Neuronal stem cell (in vitro differentiated cells): ENCODE data around the gene SHFL.
A peak's percentile ranks its signal among the peaks of the same experiment; 100 is the strongest.

ENCODE experiments used
- DNase-seq: peaks from one replicate; pipeline ENCODE4 v3.0.0-alpha.2; 2013; ENCODE audit warnings: low spot score
- H2AFZ ChIP-seq: one replicate; pipeline ENCODE4 v1.6.1; 2013; ENCODE audit warnings: mild to moderate bottlenecking, low read length, inconsistent platforms
- H2AK5ac ChIP-seq: 2 replicates; pipeline ENCODE4 v1.6.1; 2013; ENCODE audit warnings: low read depth, mild to moderate bottlenecking, inconsistent platforms, low read length, moderate library complexity, mixed read lengths
- H2BK120ac ChIP-seq: 2 replicates; pipeline ENCODE4 v1.6.1; 2013; ENCODE audit warnings: low read depth, mild to moderate bottlenecking, inconsistent platforms, low read length, moderate library complexity, mixed read lengths
- H2BK12ac ChIP-seq: one replicate; pipeline ENCODE4 v1.6.1; 2013; ENCODE audit warnings: low read length, inconsistent platforms
- H2BK15ac ChIP-seq: 2 replicates; pipeline ENCODE4 v1.6.1; 2013; ENCODE audit warnings: mild to moderate bottlenecking, low read length, inconsistent platforms, mixed read lengths
- H2BK5ac ChIP-seq: one replicate; pipeline ENCODE4 v1.6.1; 2013; ENCODE audit warnings: inconsistent platforms, mild to moderate bottlenecking, low read length, moderate library complexity
- H3K14ac ChIP-seq: one replicate; pipeline ENCODE4 v1.6.1; 2013; ENCODE audit warnings: low read length, inconsistent platforms
- H3K18ac ChIP-seq: 2 replicates; pipeline ENCODE4 v1.6.1; 2013; ENCODE audit warnings: low read length, inconsistent platforms
- H3K23ac ChIP-seq: 2 replicates; pipeline ENCODE4 v1.6.1; 2013; ENCODE audit warnings: low read depth, mild to moderate bottlenecking, mixed read lengths, low read length, inconsistent platforms; ENCODE audit not compliant: poor library complexity
- H3K27ac ChIP-seq: replicated peaks from 3 replicates; pipeline ENCODE4 v1.5.1; 2013; ENCODE audit warnings: low read length, inconsistent platforms
- H3K27me3 ChIP-seq, 3 experiments: 2 replicates each; pipeline ENCODE4 v1.6.1; 2013; ENCODE audit warnings: low read length in 3 of 3, mild to moderate bottlenecking in 2 of 3, inconsistent platforms in 1 of 3, low read depth in 1 of 3, mixed read lengths in 1 of 3, moderate library complexity in 1 of 3; ENCODE audit not compliant: control insufficient read depth in 3 of 3, insufficient read depth in 3 of 3
- H3K36me3 ChIP-seq, 2 donors: replicated peaks in 1 of 2; 2 replicates each; pipeline ENCODE4 v1.6.1; 2013; ENCODE audit warnings: low read length in 2 of 2; ENCODE audit not compliant: control insufficient read depth in 2 of 2, insufficient read depth in 2 of 2
- H3K4ac ChIP-seq: 2 replicates; pipeline ENCODE4 v1.6.1; 2013; ENCODE audit warnings: inconsistent platforms, mild to moderate bottlenecking, low read length, moderate library complexity
- H3K4me1 ChIP-seq, 2 donors: 1 replicate in 1 of 2; 2 replicates in 1 of 2; pipeline ENCODE4 v1.6.1; 2013; ENCODE audit warnings: low read length in 2 of 2, low read depth in 1 of 2; ENCODE audit not compliant: control insufficient read depth in 2 of 2, insufficient read depth in 1 of 2
- H3K4me2 ChIP-seq: one replicate; pipeline ENCODE4 v1.6.1; 2013; ENCODE audit warnings: mild to moderate bottlenecking, low read length, inconsistent platforms; ENCODE audit not compliant: insufficient read depth, poor library complexity, severe bottlenecking
- H3K4me3 ChIP-seq, 2 donors: 2 replicates each; pipeline ENCODE4 v1.5.1; 2013; ENCODE audit warnings: low read length in 2 of 2, mild to moderate bottlenecking in 2 of 2, inconsistent platforms in 1 of 2, moderate library complexity in 1 of 2
- H3K79me1 ChIP-seq: one replicate; pipeline ENCODE4 v1.6.1; 2013; ENCODE audit warnings: low read depth, mild to moderate bottlenecking, inconsistent platforms, low read length, moderate library complexity
- H3K9ac ChIP-seq: one replicate; pipeline ENCODE4 v1.6.1; 2013; ENCODE audit warnings: mild to moderate bottlenecking, low read depth, low read length, inconsistent platforms; ENCODE audit not compliant: poor library complexity
- H3K9me3 ChIP-seq, 2 donors: replicated peaks in 1 of 2; 2 replicates each; pipeline versions ENCODE3 to v1.6.1; 2013; ENCODE audit warnings: low read length in 2 of 2, mild to moderate bottlenecking in 2 of 2, inconsistent platforms in 1 of 2, low read depth in 1 of 2, mixed read lengths in 1 of 2, moderate library complexity in 1 of 2; ENCODE audit not compliant: control insufficient read depth in 2 of 2, insufficient read depth in 1 of 2
- H4K8ac ChIP-seq: one replicate; pipeline ENCODE4 v1.6.1; 2013; ENCODE audit warnings: low read depth, mild to moderate bottlenecking, inconsistent platforms, low read length, moderate library complexity
- H4K91ac ChIP-seq: one replicate; pipeline ENCODE4 v1.6.1; 2013; ENCODE audit warnings: low read length, low read depth, mild to moderate bottlenecking, inconsistent platforms; ENCODE audit not compliant: poor library complexity
- WGBS, 2 donors: extraction: QIAGEN DNeasy Blood & Tissue Kit; methylation state at CpG; one replicate each; pipeline ENCODE4 v1.1.7; 2013; ENCODE audit warnings: missing lambda C conversion rate in 2 of 2, mixed read lengths in 1 of 2; ENCODE audit not compliant: insufficient read length in 2 of 2, insufficient replicate concordance in 1 of 2; ENCODE audit errors: extremely low coverage in 2 of 2; 5-methylcytosine and 5-hydroxymethylcytosine counted together

Gene SHFL

DNA sequence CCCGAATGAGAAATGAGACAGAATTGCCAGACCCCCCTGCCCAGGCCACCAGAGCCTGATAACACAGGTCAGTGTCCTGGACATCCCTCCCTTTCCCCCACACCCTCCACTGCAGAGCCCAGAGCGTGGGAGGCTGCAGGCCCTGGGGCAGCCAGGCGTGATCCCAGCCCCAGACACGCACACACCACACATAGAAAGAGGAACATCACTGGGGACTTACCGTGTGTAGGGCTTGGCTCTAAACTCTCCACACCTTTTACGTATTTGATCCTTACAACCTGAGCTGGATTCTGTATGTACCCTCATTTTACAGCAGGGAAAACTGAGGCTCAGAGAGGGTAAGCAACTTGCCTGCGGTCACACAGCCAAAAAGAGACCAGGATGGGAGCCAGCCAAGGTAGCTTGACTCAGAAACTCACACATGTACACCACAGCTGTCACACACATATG is 16.7 kb downstream of the SHFL start:
- H3K27ac ChIP-seq: no peak overlapping the region
- H2BK12ac ChIP-seq: peak overlapping the region; percentile 73
- peaks cover 6 to 9% of the 10 kb centered on the region in 2 donors for H3K36me3 ChIP-seq
- no peak overlapping the region for H2BK5ac ChIP-seq
- no peak overlapping the region for H3K4ac ChIP-seq
- no peak overlapping the region for H3K18ac ChIP-seq
- no peaks in the 10 kb centered on the region for H3K9me3 ChIP-seq
- H3K23ac ChIP-seq: no peak overlapping the region
- H3K4me3 ChIP-seq: no peak overlapping the region
- H3K14ac ChIP-seq: peak overlapping the region; percentile 76
- peaks cover 9 to 23% of the 10 kb centered on the region in 2 donors for H3K4me1 ChIP-seq
- H2AFZ ChIP-seq: peak overlapping the region; percentile 90
- DNase-seq: no peak
- H3K27me3 ChIP-seq: peaks cover 0 to 1% (median 0%) of the 10 kb centered on the region in 3 experiments
- H3K4me2 ChIP-seq: no peak overlapping the region
- H2BK120ac ChIP-seq: no peak overlapping the region
- no CpG with 5 or more reads among the region's 7 CpGs for WGBS, 2 donors
- H3K79me1 ChIP-seq: peaks cover 11% of the 10 kb centered on the region
- H2AK5ac ChIP-seq: peak overlapping the region; percentile 78
- no peak overlapping the region for H4K91ac ChIP-seq
- H3K9ac ChIP-seq: no peak overlapping the region
- no peak overlapping the region for H2BK15ac ChIP-seq
- peak overlapping the region; percentile 86 for H4K8ac ChIP-seq

DNA sequence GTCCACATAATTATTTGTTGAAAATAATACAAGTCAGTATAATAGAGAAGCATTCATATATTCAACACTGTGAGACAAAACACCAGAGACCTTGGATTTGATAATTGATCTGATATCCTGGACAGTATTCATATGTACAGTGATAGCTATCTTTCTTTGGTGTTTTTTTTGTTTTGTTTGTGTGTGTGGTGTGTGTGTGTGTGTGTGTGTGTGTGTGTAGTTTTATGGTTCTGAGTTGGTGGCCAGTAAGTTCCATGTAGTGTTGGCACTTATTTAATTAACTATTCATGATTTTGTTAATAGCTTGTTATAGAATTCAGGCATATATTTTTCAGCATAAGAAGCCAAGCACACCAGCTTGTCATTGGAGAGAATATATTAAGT is 18.0 kb downstream of the SHFL start:
- Histone ChIP-seq H3K79me1 (peaks cover 13% of the 10 kb centered on the region), H2BK5ac (no peak overlapping the region), H2BK120ac (no peak overlapping the region), H3K36me3 (peaks cover 15 to 22% of the 10 kb centered on the region in 2 donors), H3K14ac (no peak overlapping the region), H3K4ac (no peak overlapping the region), H3K4me2 (no peak overlapping the region), H3K23ac (no peak overlapping the region), H3K9me3 (no peaks in the 10 kb centered on the region), H2AFZ (no peak overlapping the region), H2BK12ac (no peak overlapping the region), H2BK15ac (no peak overlapping the region), H3K9ac (no peak overlapping the region), H3K27ac (no peak overlapping the region), H4K91ac (no peak overlapping the region), H4K8ac (no peak overlapping the region), H3K4me3 (no peak overlapping the region), H3K27me3 (peaks cover 0 to 1% (median 0%) of the 10 kb centered on the region in 3 experiments), H3K18ac (no peak overlapping the region), H3K4me1 (peaks cover 9 to 23% of the 10 kb centered on the region in 2 donors), H2AK5ac (no peak overlapping the region)
- DNase-seq: no peak

DNA sequence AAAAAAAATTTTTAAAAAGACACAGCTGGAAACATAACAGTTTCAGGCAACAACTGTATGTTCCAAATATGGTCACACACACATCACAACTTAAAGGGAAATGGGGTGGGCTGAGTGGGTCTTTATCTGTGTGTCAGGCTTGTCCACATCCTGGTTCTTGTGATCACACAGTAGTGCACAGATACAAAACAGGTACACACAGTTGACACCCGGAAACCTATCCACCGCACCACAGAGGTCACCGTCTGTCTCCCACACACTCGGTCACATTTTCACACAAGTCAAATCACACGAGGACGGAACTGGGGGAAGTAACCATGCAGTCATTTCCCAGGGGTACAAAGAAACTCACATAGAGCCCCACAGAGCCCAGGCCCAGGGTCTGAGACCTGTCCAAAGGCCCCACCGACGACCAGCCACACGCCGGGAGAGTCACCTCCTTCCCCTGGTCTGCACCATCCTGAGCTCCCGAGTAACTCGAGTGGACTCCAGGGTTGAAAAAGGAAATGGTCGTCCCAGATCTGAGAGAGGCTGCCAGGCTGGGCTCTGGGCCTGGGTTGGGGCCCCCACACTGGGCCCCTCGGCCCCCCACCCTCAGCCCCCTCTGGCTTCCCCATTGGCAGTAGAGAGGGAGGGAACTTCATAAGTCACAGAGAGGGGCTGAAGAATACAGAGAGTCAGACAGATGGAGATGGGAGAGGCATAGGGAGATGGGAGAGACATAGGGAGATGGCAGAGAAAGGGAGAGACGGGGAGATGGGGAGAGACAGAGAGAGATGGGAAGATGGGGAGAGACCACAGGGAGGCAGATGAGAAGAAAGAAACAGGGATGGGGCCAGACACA is 18.8 kb downstream of the SHFL start:
- no peak for DNase-seq
- Histone ChIP-seq H2BK12ac (no peak overlapping the region), H3K4me3 (no peak overlapping the region), H2BK120ac (peak overlapping the region; percentile 47), H3K4me1 (peaks cover 9 to 23% of the 10 kb centered on the region in 2 donors), H3K79me1 (peaks cover 18% of the 10 kb centered on the region), H3K9ac (no peak overlapping the region), H3K27me3 (peaks cover 0 to 1% (median 0%) of the 10 kb centered on the region in 3 experiments), H3K18ac (peak overlapping the region; percentile 76), H3K9me3 (no peaks in the 10 kb centered on the region), H2BK15ac (no peak overlapping the region), H3K27ac (no peak overlapping the region), H3K14ac (no peak overlapping the region), H3K23ac (no peak overlapping the region), H3K36me3 (peaks cover 22 to 30% of the 10 kb centered on the region in 2 donors), H2BK5ac (no peak overlapping the region), H3K4ac (no peak overlapping the region), H4K8ac (no peak overlapping the region), H2AFZ (peak overlapping the region; percentile 83), H3K4me2 (no peak overlapping the region), H2AK5ac (peak overlapping the region; percentile 5), H4K91ac (no peak overlapping the region)
- no CpG with 5 or more reads among the region's 15 CpGs for WGBS, 2 donors

DNA sequence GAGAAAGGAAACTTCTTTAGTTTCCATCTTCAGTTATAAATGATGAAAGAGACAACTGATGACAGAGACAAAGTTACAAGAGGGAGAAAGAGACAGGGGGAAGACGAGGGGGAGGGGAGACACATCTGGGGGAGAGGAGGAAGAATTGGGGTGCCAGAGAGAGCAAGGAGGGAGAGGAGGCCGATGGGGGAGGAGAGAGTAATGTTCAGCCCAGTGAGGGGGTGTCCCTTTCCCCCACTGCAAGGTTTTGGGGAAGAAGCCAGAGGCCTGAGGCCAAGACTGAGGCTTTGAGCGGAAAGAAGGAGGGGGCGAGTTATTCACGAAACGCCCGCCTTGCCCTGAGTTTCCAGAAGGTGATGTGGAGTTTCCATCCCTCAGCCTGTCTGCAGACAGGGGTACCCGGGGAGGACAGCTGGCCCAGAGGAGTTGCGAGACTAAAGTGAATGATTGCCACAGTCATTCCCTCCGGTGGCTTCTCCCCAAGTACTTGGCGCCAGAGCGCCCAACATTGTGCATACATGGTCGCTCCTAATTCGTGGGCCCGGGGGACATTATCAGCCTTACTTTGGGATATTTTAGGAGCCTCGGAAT is 19.5 kb downstream of the SHFL start:
- Histone ChIP-seq H3K4me2 (peak overlapping the region; percentile 19), H3K4ac (no peak overlapping the region), H3K23ac (peak overlapping the region; percentile 65), H3K4me1 (peaks cover 9 to 23% of the 10 kb centered on the region in 2 donors), H3K4me3 (peak overlapping the region in 1 of 2 donors; percentile 100), H2BK15ac (peak overlapping the region; percentile 94), H4K91ac (peak overlapping the region; percentile 72), H3K27me3 (no peaks in the 10 kb centered on the region), H3K18ac (peak overlapping the region; percentile 92), H2BK12ac (peak overlapping the region; percentile 58), H2AFZ (peak overlapping the region; percentile 83), H3K9me3 (no peaks in the 10 kb centered on the region), H2AK5ac (peak overlapping the region; percentile 96), H2BK120ac (peak overlapping the region; percentile 97), H3K36me3 (peaks cover 28 to 37% of the 10 kb centered on the region in 2 donors), H3K79me1 (peaks cover 18% of the 10 kb centered on the region), H3K14ac (peak overlapping the region; percentile 89), H4K8ac (no peak overlapping the region), H2BK5ac (no peak overlapping the region), H3K27ac (no peak overlapping the region), H3K9ac (peak overlapping the region; percentile 60)
- no CpG with 5 or more reads among the region's 16 CpGs for WGBS, 2 donors
- no peak for DNase-seq
